ENCODE data around the gene P3H2.

DNA sequence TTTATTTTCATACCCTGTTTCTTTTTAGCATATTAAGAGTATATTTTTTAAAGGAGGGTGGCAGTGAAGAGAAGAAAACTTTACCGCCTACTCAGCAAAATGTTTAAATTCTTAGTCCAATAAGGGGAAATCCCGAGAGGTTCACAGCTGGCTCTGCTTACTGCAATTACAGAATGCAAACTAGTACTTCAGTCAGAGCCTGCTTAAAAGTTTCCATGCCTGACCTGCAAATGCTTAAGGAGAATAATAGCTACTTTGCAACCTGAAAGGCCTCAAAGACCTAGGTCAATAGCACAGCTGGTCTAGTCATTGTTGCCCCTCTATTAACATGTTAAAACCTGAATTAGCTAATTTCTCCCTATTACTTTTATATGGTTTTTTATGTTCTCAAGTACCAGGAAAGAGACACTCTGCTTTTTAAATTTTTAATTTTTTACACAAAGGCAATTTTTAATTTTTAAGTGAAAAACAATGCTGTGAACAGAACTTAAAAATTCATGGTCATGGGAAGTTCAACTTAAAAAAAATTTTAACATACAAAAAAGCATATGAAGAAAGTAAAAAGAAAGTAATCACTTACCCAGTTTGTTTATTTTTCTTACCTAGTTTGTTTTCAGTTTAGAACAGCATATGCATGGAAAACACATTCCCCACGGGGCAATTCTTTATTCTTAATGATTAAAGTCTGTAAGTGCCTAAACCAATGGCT lies 79.2 kb downstream of the P3H2 start:
- TF ChIP-seq, protein P1, sequence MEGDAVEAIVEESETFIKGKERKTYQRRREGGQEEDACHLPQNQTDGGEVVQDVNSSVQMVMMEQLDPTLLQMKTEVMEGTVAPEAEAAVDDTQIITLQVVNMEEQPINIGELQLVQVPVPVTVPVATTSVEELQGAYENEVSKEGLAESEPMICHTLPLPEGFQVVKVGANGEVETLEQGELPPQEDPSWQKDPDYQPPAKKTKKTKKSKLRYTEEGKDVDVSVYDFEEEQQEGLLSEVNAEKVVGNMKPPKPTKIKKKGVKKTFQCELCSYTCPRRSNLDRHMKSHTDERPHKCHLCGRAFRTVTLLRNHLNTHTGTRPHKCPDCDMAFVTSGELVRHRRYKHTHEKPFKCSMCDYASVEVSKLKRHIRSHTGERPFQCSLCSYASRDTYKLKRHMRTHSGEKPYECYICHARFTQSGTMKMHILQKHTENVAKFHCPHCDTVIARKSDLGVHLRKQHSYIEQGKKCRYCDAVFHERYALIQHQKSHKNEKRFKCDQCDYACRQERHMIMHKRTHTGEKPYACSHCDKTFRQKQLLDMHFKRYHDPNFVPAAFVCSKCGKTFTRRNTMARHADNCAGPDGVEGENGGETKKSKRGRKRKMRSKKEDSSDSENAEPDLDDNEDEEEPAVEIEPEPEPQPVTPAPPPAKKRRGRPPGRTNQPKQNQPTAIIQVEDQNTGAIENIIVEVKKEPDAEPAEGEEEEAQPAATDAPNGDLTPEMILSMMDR (tag by site-specific recombination; IDR thresholded peaks at IDR 0.05), result no peak
- TF ChIP-seq, protein P2, sequence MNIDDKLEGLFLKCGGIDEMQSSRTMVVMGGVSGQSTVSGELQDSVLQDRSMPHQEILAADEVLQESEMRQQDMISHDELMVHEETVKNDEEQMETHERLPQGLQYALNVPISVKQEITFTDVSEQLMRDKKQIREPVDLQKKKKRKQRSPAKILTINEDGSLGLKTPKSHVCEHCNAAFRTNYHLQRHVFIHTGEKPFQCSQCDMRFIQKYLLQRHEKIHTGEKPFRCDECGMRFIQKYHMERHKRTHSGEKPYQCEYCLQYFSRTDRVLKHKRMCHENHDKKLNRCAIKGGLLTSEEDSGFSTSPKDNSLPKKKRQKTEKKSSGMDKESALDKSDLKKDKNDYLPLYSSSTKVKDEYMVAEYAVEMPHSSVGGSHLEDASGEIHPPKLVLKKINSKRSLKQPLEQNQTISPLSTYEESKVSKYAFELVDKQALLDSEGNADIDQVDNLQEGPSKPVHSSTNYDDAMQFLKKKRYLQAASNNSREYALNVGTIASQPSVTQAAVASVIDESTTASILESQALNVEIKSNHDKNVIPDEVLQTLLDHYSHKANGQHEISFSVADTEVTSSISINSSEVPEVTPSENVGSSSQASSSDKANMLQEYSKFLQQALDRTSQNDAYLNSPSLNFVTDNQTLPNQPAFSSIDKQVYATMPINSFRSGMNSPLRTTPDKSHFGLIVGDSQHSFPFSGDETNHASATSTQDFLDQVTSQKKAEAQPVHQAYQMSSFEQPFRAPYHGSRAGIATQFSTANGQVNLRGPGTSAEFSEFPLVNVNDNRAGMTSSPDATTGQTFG (tag by site-specific recombination; IDR thresholded peaks at IDR 0.05; ENCODE audit: borderline replicate concordance), result no peak
- no peak for TF ChIP-seq ZNF10 (tag by site-specific recombination; IDR thresholded peaks at IDR 0.05)
- no peak for TF ChIP-seq ZNF792 (tag by site-specific recombination; IDR thresholded peaks at IDR 0.05)
- TF ChIP-seq, protein P3, sequence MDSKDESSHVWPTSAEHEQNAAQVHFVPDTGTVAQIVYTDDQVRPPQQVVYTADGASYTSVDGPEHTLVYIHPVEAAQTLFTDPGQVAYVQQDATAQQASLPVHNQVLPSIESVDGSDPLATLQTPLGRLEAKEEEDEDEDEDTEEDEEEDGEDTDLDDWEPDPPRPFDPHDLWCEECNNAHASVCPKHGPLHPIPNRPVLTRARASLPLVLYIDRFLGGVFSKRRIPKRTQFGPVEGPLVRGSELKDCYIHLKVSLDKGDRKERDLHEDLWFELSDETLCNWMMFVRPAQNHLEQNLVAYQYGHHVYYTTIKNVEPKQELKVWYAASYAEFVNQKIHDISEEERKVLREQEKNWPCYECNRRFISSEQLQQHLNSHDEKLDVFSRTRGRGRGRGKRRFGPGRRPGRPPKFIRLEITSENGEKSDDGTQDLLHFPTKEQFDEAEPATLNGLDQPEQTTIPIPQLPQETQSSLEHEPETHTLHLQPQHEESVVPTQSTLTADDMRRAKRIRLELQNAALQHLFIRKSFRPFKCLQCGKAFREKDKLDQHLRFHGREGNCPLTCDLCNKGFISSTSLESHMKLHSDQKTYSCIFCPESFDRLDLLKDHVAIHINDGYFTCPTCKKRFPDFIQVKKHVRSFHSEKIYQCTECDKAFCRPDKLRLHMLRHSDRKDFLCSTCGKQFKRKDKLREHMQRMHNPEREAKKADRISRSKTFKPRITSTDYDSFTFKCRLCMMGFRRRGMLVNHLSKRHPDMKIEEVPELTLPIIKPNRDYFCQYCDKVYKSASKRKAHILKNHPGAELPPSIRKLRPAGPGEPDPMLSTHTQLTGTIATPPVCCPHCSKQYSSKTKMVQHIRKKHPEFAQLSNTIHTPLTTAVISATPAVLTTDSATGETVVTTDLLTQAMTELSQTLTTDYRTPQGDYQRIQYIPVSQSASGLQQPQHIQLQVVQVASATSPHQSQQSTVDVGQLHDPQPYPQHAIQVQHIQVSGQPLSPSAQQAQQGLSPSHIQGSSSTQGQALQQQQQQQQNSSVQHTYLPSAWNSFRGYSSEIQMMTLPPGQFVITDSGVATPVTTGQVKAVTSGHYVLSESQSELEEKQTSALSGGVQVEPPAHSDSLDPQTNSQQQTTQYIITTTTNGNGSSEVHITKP (tag by site-specific recombination; IDR thresholded peaks at IDR 0.05), result no peak
- TF ChIP-seq SP2 (tag by site-specific recombination; IDR thresholded peaks at IDR 0.05), result no peak
- TF ChIP-seq ZFHX2 (tag by site-specific recombination; conservative IDR thresholded peaks at IDR 0.05), result no peak
- TF ChIP-seq ZNF211 (tag by site-specific recombination; IDR thresholded peaks at IDR 0.05; ENCODE audit: low read depth), result no peak
- TF ChIP-seq, protein P4, sequence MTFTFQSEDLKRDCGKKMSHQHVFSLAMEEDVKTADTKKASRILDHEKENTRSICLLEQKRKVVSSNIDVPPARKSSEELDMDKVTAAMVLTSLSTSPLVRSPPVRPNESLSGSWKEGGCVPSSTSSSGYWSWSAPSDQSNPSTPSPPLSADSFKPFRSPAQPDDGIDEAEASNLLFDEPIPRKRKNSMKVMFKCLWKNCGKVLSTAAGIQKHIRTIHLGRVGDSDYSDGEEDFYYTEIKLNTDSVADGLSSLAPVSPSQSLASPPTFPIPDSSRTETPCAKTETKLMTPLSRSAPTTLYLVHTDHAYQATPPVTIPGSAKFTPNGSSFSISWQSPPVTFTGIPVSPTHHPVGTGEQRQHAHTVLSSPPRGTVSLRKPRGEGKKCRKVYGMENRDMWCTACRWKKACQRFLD (tag by site-specific recombination; IDR thresholded peaks at IDR 0.05), result no peak
